Measurements from ENCODE around the gene ELL2. TPM values are rescaled to one million over a fixed set of nuclear protein-coding genes. Genes with fewer than 3 reads are reported as not detected.

Gene ELL2
- total and polyA plus RNA-seq, 2 of the 13 experiments (the other 11 are each of a cell fraction or from before 2014, with no cell fraction given), result 78.9 to 97.1 TPM

DNA sequence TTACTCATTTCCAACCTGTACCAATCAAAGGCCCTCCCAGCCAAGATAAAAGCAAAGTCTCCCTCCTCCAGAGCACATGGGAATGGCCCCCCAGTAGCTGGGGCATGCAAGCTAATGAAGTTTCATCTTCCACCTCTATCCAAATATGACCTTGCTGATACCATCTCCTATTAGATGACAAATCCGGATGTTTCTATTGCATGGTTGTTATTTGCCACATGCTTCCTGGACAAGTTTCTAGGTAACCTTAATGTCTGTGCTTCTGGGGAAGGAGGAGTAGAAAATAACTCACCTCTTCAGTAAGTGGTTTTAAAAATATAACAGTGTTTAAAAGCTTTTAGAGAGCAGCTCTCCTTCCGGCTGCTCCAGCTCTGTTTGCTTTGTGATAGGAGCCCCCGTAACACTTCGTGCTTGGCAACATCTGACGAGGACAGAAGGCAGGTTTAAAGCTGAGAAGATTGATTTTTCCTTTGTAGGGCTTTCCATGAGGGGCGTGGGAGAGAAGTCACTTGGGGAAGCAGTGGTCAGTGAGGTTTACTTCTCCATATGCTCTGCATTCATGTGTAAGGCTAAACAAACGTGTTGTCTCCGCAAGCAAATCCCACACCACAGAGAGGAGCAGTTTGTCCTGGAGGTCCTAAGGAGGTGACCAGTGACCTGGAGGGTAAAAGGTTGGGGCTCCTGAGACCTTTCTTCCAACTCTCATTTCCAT, 98.8 kb downstream of the ELL2 start (continued):
- TF ChIP-seq, protein P1, sequence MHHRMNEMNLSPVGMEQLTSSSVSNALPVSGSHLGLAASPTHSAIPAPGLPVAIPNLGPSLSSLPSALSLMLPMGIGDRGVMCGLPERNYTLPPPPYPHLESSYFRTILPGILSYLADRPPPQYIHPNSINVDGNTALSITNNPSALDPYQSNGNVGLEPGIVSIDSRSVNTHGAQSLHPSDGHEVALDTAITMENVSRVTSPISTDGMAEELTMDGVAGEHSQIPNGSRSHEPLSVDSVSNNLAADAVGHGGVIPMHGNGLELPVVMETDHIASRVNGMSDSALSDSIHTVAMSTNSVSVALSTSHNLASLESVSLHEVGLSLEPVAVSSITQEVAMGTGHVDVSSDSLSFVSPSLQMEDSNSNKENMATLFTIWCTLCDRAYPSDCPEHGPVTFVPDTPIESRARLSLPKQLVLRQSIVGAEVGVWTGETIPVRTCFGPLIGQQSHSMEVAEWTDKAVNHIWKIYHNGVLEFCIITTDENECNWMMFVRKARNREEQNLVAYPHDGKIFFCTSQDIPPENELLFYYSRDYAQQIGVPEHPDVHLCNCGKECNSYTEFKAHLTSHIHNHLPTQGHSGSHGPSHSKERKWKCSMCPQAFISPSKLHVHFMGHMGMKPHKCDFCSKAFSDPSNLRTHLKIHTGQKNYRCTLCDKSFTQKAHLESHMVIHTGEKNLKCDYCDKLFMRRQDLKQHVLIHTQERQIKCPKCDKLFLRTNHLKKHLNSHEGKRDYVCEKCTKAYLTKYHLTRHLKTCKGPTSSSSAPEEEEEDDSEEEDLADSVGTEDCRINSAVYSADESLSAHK (CRISPR knock-in tag; IDR thresholded peaks at IDR 0.05; ENCODE audit: borderline replicate concordance), result no peak
- no peak for TF ChIP-seq KAT8 (CRISPR knock-in tag; IDR thresholded peaks at IDR 0.05)
- TF ChIP-seq, protein P2, sequence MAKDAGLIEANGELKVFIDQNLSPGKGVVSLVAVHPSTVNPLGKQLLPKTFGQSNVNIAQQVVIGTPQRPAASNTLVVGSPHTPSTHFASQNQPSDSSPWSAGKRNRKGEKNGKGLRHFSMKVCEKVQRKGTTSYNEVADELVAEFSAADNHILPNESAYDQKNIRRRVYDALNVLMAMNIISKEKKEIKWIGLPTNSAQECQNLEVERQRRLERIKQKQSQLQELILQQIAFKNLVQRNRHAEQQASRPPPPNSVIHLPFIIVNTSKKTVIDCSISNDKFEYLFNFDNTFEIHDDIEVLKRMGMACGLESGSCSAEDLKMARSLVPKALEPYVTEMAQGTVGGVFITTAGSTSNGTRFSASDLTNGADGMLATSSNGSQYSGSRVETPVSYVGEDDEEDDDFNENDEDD (CRISPR knock-in tag; IDR thresholded peaks at IDR 0.05; ENCODE audit: borderline replicate concordance), result peak; percentile 56; the same call in 1 of the 2 replicates
- TF ChIP-seq JUNB (CRISPR knock-in tag; IDR thresholded peaks at IDR 0.05; ENCODE audit: borderline replicate concordance), result no peak; the same call in 1 of the 2 replicates
- TF ChIP-seq, protein P3, sequence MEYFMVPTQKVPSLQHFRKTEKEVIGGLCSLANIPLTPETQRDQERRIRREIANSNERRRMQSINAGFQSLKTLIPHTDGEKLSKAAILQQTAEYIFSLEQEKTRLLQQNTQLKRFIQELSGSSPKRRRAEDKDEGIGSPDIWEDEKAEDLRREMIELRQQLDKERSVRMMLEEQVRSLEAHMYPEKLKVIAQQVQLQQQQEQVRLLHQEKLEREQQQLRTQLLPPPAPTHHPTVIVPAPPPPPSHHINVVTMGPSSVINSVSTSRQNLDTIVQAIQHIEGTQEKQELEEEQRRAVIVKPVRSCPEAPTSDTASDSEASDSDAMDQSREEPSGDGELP (IDR thresholded peaks at IDR 0.05; ENCODE audit: borderline replicate concordance, low read depth), result peak; percentile 66; the same call in 1 of the 2 replicates
- TF ChIP-seq, protein P4, sequence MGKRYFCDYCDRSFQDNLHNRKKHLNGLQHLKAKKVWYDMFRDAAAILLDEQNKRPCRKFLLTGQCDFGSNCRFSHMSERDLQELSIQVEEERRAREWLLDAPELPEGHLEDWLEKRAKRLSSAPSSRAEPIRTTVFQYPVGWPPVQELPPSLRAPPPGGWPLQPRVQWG (CRISPR knock-in tag; IDR thresholded peaks at IDR 0.05; ENCODE audit: borderline replicate concordance, low read depth), result no peak
- TF ChIP-seq TAF15 (IDR thresholded peaks at IDR 0.05; ENCODE audit: low read depth, low read length, poor library complexity, severe bottlenecking), result no peak
- peak; percentile 26; the same call in 1 of the 2 replicates for TF ChIP-seq ZFY (CRISPR knock-in tag; IDR thresholded peaks at IDR 0.05)
- no peak for TF ChIP-seq THYN1 (CRISPR knock-in tag; IDR thresholded peaks at IDR 0.05; ENCODE audit: borderline replicate concordance, low read depth)
- no peak for TF ChIP-seq ZMYM3 (CRISPR knock-in tag; IDR thresholded peaks at IDR 0.05)
- no peak for TF ChIP-seq ZNF839 (CRISPR knock-in tag; IDR thresholded peaks at IDR 0.05; ENCODE audit: borderline replicate concordance)
- peak; percentile 71 for TF ChIP-seq PHF21A (CRISPR knock-in tag; IDR thresholded peaks at IDR 0.05)
- TF ChIP-seq ADNP (CRISPR knock-in tag; IDR thresholded peaks at IDR 0.05), result no peak
- TF ChIP-seq CREM (IDR thresholded peaks at IDR 0.05), result peak; percentile 88
- TF ChIP-seq CREM (CRISPR knock-in tag; IDR thresholded peaks at IDR 0.05), result no peak
- TF ChIP-seq, protein P5, sequence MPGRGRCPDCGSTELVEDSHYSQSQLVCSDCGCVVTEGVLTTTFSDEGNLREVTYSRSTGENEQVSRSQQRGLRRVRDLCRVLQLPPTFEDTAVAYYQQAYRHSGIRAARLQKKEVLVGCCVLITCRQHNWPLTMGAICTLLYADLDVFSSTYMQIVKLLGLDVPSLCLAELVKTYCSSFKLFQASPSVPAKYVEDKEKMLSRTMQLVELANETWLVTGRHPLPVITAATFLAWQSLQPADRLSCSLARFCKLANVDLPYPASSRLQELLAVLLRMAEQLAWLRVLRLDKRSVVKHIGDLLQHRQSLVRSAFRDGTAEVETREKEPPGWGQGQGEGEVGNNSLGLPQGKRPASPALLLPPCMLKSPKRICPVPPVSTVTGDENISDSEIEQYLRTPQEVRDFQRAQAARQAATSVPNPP (CRISPR knock-in tag; IDR thresholded peaks at IDR 0.05), result no peak
- no peak for TF ChIP-seq ZNF232 (CRISPR knock-in tag; IDR thresholded peaks at IDR 0.05; ENCODE audit: borderline replicate concordance)
- 0 out of 2 replicates have a peak, but pooled peaks have one; percentile 8 for TF ChIP-seq MAFF (IDR thresholded peaks at IDR 0.05; ENCODE audit: low read depth, low read length)
- no peak for TF ChIP-seq ZNF160 (CRISPR knock-in tag; IDR thresholded peaks at IDR 0.05)
- TF ChIP-seq, protein P6, sequence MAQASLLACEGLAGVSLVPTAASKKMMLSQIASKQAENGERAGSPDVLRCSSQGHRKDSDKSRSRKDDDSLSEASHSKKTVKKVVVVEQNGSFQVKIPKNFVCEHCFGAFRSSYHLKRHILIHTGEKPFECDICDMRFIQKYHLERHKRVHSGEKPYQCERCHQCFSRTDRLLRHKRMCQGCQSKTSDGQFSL (CRISPR knock-in tag; IDR thresholded peaks at IDR 0.05), result no peak
- peak; percentile 94 for TF ChIP-seq RFXAP (CRISPR knock-in tag; IDR thresholded peaks at IDR 0.05; ENCODE audit: borderline replicate concordance)
- no peak for TF ChIP-seq SRSF4 (IDR thresholded peaks at IDR 0.05; ENCODE audit: low read depth, low read length, poor library complexity, severe bottlenecking)
- peak; percentile 65; the same call in 1 of the 2 replicates for TF ChIP-seq ZSCAN9 (CRISPR knock-in tag; IDR thresholded peaks at IDR 0.05; ENCODE audit: borderline replicate concordance)
- TF ChIP-seq KDM5B (CRISPR knock-in tag; IDR thresholded peaks at IDR 0.05; ENCODE audit: borderline replicate concordance), result 0 out of 2 replicates have a peak, but pooled peaks have one; percentile 33

Measured in HepG2 (cell line).